ENCODE results near the gene SMIM38.

DNA sequence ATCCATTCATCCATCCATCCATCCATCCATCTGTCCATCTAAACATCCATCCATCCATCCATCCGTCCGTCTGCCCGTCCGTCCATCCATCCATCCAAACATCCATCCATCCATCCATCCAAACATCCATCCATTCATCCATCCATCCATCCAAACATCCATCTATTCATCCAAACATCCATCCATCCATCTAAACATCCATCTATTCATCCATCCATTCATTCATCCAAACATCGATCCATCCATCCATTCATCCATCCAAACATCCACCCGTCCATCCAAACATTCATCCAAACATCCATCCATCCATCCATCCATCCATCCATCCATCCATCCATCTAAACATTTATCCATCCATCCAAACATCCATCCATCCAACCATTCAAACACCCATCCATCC, 45.3 kb upstream of the SMIM38 start:
- TF ChIP-seq, protein P1, sequence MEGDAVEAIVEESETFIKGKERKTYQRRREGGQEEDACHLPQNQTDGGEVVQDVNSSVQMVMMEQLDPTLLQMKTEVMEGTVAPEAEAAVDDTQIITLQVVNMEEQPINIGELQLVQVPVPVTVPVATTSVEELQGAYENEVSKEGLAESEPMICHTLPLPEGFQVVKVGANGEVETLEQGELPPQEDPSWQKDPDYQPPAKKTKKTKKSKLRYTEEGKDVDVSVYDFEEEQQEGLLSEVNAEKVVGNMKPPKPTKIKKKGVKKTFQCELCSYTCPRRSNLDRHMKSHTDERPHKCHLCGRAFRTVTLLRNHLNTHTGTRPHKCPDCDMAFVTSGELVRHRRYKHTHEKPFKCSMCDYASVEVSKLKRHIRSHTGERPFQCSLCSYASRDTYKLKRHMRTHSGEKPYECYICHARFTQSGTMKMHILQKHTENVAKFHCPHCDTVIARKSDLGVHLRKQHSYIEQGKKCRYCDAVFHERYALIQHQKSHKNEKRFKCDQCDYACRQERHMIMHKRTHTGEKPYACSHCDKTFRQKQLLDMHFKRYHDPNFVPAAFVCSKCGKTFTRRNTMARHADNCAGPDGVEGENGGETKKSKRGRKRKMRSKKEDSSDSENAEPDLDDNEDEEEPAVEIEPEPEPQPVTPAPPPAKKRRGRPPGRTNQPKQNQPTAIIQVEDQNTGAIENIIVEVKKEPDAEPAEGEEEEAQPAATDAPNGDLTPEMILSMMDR (IDR thresholded peaks at IDR 0.05) = no peak
- no peak for TF ChIP-seq POLR2AphosphoS5 (IDR thresholded peaks at IDR 0.05; ENCODE audit: insufficient read depth in 1 of 2, low read depth in 1 of 2)
- no peak for TF ChIP-seq POLR2A (IDR thresholded peaks at IDR 0.05)
